ENCODE results near the gene IL1RAPL2. TPM values are rescaled to one million over a fixed set of nuclear protein-coding genes. Genes with fewer than 3 reads are reported as not detected.
"Not testable (repeated sequence)": the region's sequence is repeated elsewhere in the genome, so short reads cannot be mapped to it uniquely, and the experiment has no call there.

Gene IL1RAPL2
- total RNA-seq, 1 donor from 2014 or later, result not detected

DNA sequence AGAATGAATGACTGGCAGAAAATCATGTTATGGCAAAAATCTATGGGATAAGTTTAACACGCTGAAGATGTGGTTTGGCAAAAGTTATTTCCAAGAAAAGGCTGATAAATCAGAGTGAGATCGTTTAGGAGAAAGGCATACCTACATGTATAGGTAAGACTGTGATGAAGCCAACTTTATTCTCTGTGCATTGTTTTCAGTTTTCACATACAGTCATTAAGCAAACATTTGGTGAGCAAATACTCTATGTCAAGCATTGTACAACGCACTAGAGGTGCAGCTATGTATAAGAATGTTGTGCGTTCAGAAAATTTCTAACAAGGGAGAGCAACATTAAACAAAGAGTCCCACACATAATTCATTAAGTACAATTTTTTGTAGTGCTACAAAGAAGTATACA, 532.8 kb downstream of the IL1RAPL2 start:
- Histone ChIP-seq H3K27me3 (no peaks in the 10 kb centered on the region), H3K36me3 (no peaks in the 10 kb centered on the region), H3K27ac (no peak overlapping the region), H3K4me1 (no peaks in the 10 kb centered on the region), H3K4me3 (no peak overlapping the region), H3K9me3 (no peaks in the 10 kb centered on the region)
- intact Hi-C loops (cut with DNase I), result no loop called here
- no peak for ATAC-seq
- TF ChIP-seq, protein P1, sequence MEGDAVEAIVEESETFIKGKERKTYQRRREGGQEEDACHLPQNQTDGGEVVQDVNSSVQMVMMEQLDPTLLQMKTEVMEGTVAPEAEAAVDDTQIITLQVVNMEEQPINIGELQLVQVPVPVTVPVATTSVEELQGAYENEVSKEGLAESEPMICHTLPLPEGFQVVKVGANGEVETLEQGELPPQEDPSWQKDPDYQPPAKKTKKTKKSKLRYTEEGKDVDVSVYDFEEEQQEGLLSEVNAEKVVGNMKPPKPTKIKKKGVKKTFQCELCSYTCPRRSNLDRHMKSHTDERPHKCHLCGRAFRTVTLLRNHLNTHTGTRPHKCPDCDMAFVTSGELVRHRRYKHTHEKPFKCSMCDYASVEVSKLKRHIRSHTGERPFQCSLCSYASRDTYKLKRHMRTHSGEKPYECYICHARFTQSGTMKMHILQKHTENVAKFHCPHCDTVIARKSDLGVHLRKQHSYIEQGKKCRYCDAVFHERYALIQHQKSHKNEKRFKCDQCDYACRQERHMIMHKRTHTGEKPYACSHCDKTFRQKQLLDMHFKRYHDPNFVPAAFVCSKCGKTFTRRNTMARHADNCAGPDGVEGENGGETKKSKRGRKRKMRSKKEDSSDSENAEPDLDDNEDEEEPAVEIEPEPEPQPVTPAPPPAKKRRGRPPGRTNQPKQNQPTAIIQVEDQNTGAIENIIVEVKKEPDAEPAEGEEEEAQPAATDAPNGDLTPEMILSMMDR (IDR thresholded peaks at IDR 0.05), result no peak
- DNase-seq, result no peak

DNA sequence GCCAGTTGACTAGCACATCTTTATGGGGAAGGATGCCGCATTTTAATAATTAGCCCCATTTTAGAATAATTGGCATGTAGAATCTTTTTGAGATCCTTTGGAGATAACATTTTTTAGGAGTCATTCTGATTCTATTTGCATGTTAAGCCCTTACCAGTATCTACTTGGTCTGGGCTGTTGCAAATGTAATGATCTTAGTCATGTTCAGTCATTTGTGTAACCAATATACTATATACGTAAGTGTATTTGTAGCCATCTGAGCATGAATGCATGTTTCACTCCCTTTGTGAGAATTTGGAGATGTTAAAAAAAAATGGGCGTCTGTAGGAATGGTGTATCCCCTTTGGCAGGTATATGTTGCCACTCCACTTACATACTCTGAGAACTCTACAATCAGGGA, 535.4 kb downstream of the IL1RAPL2 start:
- TF ChIP-seq, protein P1 (IDR thresholded peaks at IDR 0.05), result no peak
- ATAC-seq, result no peak
- H3K36me3 ChIP-seq, result no peaks in the 10 kb centered on the region
- no peaks in the 10 kb centered on the region for H3K4me1 ChIP-seq
- DNase-seq, result no peak
- H3K27me3 ChIP-seq, result no peaks in the 10 kb centered on the region
- no peak overlapping the region for H3K27ac ChIP-seq
- H3K9me3 ChIP-seq, result no peaks in the 10 kb centered on the region
- intact Hi-C loops (cut with DNase I), result no loop called here
- H3K4me3 ChIP-seq, result no peak overlapping the region

DNA sequence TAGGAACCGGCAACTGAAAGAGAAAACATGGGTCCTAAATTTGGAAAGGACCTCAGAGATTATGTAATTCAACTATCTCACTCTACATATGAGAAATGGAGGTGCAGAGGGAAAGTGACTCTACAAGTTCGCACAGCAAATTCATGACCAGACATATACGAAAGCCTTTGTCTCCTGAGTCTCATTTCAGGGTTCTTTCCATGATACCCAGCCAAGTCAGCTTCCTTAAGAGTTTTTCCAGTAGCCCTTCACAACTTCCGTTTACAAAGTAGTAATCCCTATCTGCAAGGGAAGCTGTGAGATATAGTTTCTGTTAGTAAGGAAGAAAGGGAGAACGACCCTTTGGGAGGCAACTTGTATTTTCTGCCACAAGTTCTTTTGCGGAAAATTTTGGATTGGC, 543.9 kb downstream of the IL1RAPL2 start:
- no peak overlapping the region for H3K4me3 ChIP-seq
- ATAC-seq, result no peak
- H3K36me3 ChIP-seq, result no peaks in the 10 kb centered on the region
- intact Hi-C loops (cut with DNase I), result no loop called here
- H3K4me1 ChIP-seq, result no peaks in the 10 kb centered on the region
- H3K27ac ChIP-seq, result no peak overlapping the region
- H3K9me3 ChIP-seq, result no peaks in the 10 kb centered on the region
- TF ChIP-seq, protein P1 (IDR thresholded peaks at IDR 0.05), result no peak
- no peaks in the 10 kb centered on the region for H3K27me3 ChIP-seq
- no peak for DNase-seq

DNA sequence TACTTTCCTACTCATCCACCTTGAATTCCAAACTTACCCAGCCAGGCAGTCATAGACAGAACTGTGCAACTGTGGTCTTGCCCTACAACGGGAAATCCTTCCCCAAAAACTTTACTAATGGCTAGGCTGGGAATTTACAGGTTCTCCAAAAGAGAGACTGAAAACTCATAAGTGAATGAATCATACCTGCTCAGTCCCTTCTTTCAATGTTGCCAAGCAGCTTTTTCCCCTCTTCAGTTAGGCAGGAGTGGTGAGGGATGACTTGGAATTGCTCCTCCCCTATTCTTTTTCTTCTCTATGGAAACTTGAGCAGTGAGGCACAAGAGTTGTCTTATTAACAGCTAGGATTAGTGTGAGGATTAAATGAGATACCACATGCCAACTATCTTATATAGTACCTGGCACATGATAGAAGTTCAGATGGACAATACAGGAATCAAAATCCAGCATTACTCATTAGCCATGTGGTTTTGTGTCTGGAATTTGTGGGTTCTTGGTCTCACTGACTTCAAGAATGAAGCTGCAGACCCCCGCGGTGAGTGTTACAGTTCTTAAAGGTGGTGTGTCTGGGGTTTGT, 548.6 kb downstream of the IL1RAPL2 start:
- no peak for DNase-seq

DNA sequence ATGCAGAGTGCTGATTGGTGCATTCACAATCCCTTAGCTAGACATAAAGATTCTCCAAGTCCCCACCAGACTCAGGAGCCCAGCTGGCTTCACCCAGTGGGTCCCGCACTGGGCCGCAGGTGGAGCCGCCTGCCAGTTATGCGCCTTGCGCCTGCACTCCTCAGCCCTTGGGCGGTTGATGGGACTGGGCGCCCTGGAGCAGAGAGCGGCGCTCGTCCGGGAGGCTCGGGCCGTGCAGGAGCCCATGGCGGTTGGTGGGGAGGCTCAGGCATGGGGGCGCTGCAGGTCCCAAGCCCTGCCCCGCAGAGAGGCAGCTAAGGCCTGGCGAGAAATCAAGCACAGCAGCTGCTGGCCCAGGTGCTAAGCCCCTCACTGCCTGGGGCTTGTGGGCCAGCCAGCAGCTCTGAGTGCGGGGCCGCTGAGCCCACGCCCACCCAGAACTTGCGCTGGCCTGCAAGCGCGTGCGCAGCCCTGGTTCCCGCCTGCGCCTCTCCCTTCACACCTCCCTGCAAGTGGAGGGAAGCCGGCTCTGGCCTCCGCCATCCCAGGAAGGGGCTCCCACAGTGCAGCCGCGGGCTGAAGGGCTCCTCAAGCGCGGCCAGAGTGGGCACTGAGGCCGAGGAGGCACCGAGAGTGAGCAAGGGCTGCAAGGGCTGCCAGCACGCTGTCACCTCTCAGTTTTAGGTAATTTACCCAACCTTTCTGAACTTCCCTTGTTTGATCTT, 549.8 kb downstream of the IL1RAPL2 start:
- H3K36me3 ChIP-seq; H3K4me1 ChIP-seq; ATAC-seq; H3K27me3 ChIP-seq; intact Hi-C loops (cut with DNase I); H3K4me3 ChIP-seq; H3K9me3 ChIP-seq; H3K27ac ChIP-seq; DNase-seq: not testable (repeated sequence)

More for the DNA sequence above, 548.6 kb downstream of the IL1RAPL2 start:
- H3K27me3 ChIP-seq, result no peaks in the 10 kb centered on the region
- H3K27ac ChIP-seq, result no peak overlapping the region
- ATAC-seq, result no peak
- intact Hi-C loops (cut with DNase I), result no loop called here
- H3K9me3 ChIP-seq, result no peaks in the 10 kb centered on the region
- TF ChIP-seq, protein P1 (IDR thresholded peaks at IDR 0.05), result no peak
- no peaks in the 10 kb centered on the region for H3K4me1 ChIP-seq
- no peak overlapping the region for H3K4me3 ChIP-seq
- H3K36me3 ChIP-seq, result no peaks in the 10 kb centered on the region

DNA sequence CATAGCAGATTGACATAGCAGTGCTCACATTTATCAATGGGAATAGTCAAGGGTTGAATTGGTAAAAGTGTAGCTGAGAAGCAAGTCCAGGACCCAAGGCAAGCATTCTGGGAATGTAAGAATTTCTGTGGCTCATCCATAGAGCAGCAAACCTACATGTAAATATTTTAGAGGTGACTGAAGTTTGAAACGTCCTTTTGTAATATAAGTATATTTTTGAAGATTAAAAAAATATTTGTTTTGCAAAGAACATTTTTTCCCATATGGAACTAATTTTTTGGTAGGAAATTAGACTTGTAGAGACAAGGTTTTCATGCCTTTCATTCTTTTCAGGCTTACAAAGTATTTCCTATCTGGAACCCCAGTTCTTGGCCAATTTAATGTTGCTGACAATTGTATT, 550.5 kb downstream of the IL1RAPL2 start:
- Histone ChIP-seq H3K4me3 (no peak overlapping the region), H3K9me3 (no peaks in the 10 kb centered on the region), H3K27ac (no peak overlapping the region), H3K4me1 (no peaks in the 10 kb centered on the region), H3K36me3 (no peaks in the 10 kb centered on the region), H3K27me3 (no peaks in the 10 kb centered on the region)
- TF ChIP-seq, protein P1 (IDR thresholded peaks at IDR 0.05), result no peak
- DNase-seq (no peak), ATAC-seq (no peak)
- intact Hi-C loops (cut with DNase I), result no loop called here
